NT2/D1 (cell line): ENCODE data around the gene ABCB8.

Experiments
- SUZ12 ChIP-seq: IDR thresholded peaks from 2 replicates; pipeline ENCODE4 v1.6.1; 2011; ENCODE audit not compliant: insufficient read length, insufficient read depth; ENCODE audit errors: extremely low read depth
- YY1 ChIP-seq: IDR thresholded peaks from 2 replicates; pipeline ENCODE4 v1.6.1; 2011; ENCODE audit not compliant: insufficient read length, insufficient read depth
- ZNF274 ChIP-seq: IDR thresholded peaks from 2 replicates; pipeline ENCODE4 v1.6.1; 2011; ENCODE audit warnings: mild to moderate bottlenecking, low read depth, low read length

DNA sequence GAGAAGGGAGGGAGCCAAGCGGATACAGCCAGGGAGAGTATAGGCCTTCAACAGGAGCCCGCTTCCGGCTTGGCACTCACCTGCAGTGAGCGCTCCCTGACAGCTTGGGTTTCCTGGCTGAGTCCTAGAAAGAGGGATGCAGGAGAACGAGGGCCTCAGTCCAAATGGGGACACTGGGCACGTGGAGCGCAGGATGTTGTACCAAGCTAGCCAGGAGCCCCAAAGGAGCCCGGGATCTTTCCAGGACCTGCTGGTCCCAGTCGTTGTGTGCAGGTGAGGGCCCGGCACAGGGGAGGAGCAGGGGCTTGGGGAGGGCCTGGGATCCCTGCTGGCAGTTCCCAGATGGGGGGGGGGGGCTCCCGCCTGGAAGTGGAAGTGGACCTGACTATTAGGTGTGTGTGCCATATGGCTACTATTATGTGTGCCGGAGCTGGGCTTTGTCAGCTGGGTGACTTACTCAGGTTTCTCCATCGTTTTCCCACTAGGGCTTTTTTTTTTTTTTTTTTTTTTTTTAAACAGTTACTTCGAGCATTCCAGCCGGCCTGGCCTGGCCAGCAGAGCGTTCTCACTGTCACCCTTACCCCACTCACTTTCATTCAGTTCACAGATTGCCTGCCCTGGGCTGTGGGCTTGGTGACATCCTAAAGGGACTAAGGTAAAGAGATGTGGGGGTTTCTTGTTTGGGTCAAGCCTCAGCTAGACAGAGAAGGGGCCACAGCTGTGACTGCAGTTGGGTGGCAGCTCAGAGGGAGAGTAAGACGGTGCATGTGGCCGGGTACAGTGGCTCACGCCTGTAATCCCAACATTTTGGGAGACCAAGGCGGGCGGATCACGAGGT, 61.9 kb downstream of the ABCB8 start:
- TF ChIP-seq ZNF274 (no peak), YY1 (no peak), SUZ12 (no peak)
